GM19238 (cell line): Measurements from ENCODE around the gene ASTN2.
"Not testable (repeated sequence)": the region's sequence is repeated elsewhere in the genome, so short reads cannot be mapped to it uniquely, and the experiment has no call there.

Experiments
- DNase-seq: peaks from one replicate; pipeline ENCODE4 v3.0.0; 2011; ENCODE audit warnings: low spot score; ENCODE audit not compliant: insufficient read length

The ASTN2 gene

GRCh38 chr9:117080765-117081390 is 334.0 kb downstream of the ASTN2 start:
- no peak for DNase-seq

GRCh38 chr9:117076571-117077290 is 338.1 kb downstream of the ASTN2 start:
- no peak for DNase-seq

GRCh38 chr9:117075636-117076035 is 339.2 kb downstream of the ASTN2 start:
- DNase-seq = no peak

- DNase-seq = no peak
Measured at GRCh38 chr9:117074784-117075520, 339.9 kb downstream of the ASTN2 start.

- DNase-seq = no peak
Measured at GRCh38 chr9:117074342-117074662, 340.6 kb downstream of the ASTN2 start.

- DNase-seq = no peak
Measured at GRCh38 chr9:117073539-117074341, 341.1 kb downstream of the ASTN2 start.

- no peak for DNase-seq
Measured at GRCh38 chr9:117073071-117073470, 341.8 kb downstream of the ASTN2 start.

- DNase-seq = no peak
Measured at GRCh38 chr9:117072216-117072615, 342.6 kb downstream of the ASTN2 start.

- DNase-seq = not testable (repeated sequence)
Measured at GRCh38 chr9:117071673-117072207, 343.1 kb downstream of the ASTN2 start.

GRCh38 chr9:117063721-117064471 is 351.0 kb downstream of the ASTN2 start:
- DNase-seq = no peak

- DNase-seq = no peak
Measured at GRCh38 chr9:117060963-117061362, 353.9 kb downstream of the ASTN2 start.

GRCh38 chr9:117050007-117050406 is 364.9 kb downstream of the ASTN2 start:
- no peak for DNase-seq

GRCh38 chr9:117046666-117047327 is 368.1 kb downstream of the ASTN2 start:
- no peak for DNase-seq

- DNase-seq = no peak
Measured at GRCh38 chr9:117044241-117044640, 370.6 kb downstream of the ASTN2 start.

GRCh38 chr9:117043159-117043558 is 371.7 kb downstream of the ASTN2 start:
- no peak for DNase-seq

GRCh38 chr9:117035546-117035945 is 379.3 kb downstream of the ASTN2 start:
- DNase-seq = no peak

GRCh38 chr9:117034866-117035265 is 380.0 kb downstream of the ASTN2 start:
- no peak for DNase-seq

GRCh38 chr9:117030254-117030768 is 384.5 kb downstream of the ASTN2 start:
- DNase-seq = no peak

GRCh38 chr9:117029341-117029740 is 385.5 kb downstream of the ASTN2 start:
- DNase-seq = no peak
